Raji (cell line): ENCODE measurements around the gene LIMK2.

Experiments
- POLR2A ChIP-seq: IDR thresholded peaks from 2 replicates; pipeline ENCODE4 v1.6.1; 2011; ENCODE audit warnings: low read depth, low read length, control low read depth; ENCODE audit not compliant: insufficient read depth

LIMK2 gene

DNA sequence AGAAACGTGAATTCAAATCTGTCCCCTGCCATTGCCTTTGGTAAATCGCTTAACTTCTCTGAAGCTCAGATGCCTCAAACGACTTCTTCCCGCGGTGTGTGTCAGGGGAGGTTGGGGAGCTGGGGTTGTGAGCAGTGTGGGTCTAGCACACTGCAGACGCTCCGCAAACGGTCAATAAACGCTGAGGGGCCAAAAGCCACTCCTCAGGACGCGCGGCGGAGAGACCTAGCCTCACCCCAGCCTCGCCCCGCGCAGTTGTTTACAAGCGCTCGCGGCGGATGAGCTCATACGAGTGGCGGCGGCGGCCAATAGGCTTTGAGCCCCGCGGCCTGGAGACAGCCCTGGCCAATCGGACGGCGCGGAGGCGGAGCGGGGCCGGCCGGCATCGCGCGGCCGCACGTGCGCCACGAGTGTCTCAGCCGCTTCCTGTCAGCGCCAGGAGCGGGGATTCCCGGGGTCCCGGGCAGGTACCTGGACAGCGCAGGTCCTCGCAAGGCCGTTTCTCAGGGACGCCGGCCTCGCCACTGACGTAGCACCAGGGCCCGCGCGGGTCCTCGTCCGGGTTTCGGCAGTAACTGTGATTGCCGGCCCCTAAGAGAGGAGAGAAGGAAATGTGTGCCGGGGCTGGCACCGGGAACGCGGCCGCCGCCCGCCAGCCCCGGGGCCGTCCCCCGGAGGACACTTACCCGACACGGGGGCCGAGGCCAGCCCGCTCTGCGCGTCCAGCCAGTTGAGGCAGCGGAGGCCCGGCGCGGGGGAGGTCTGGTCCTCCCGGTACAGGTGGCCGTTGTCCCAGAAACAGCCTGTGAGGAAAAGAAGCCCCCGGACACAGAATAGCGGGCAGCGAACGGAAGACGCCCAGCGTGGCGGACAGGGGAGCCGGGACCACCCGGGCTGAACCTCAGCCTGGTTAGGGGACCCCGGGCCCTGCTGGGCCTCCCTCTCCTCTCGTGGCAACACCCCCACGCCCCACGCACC, 78.7 kb downstream of the LIMK2 start:
- TF ChIP-seq POLR2A: peak; percentile 79

GRCh38 chr22:31291481-31292235, 79.6 kb downstream of the LIMK2 start:
- no peak for TF ChIP-seq POLR2A

GRCh38 chr22:31292236-31292989, 80.3 kb downstream of the LIMK2 start, which contains the start of gene PIK3IP1:
Gene PIK3IP1, minus strand, starts transcription at chr22:31292488. Its CDS starts 144 bp downstream, at chr22:31292344.
- TF ChIP-seq POLR2A: peak; percentile 88

DNA sequence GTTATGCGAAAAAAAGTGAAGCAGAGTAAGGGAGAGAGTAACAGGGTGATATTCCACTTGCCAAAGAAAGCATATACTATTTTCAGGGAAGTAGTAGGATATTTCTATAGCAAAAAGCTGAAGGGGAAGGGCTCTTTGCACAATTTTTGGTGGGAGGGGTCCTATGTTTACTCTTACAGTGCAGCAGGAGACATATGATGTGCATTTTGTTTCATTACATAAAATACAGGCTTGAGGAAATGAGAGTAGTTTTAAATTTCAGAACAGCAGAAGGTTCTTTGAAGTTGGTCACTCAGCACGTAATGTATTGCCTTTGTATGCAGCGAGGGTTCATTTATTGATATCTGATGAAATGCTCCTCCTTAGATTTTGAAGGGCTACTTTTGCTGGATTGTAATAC, 83.3 kb downstream of the LIMK2 start:
- TF ChIP-seq POLR2A: no peak

- TF ChIP-seq POLR2A: no peak
Measured at GRCh38 chr22:31295831-31296657, 83.9 kb downstream of the LIMK2 start.

- no peak for TF ChIP-seq POLR2A
Measured at GRCh38 chr22:31300896-31301295, 88.8 kb downstream of the LIMK2 start.

- no peak for TF ChIP-seq POLR2A
Measured at GRCh38 chr22:31302006-31302405, 89.9 kb downstream of the LIMK2 start.

GRCh38 chr22:31302537-31302936, 90.4 kb downstream of the LIMK2 start:
- TF ChIP-seq POLR2A: no peak

GRCh38 chr22:31305194-31305593, 93.1 kb downstream of the LIMK2 start:
- TF ChIP-seq POLR2A: no peak

GRCh38 chr22:31308181-31308580, 96.1 kb downstream of the LIMK2 start:
- no peak for TF ChIP-seq POLR2A

DNA sequence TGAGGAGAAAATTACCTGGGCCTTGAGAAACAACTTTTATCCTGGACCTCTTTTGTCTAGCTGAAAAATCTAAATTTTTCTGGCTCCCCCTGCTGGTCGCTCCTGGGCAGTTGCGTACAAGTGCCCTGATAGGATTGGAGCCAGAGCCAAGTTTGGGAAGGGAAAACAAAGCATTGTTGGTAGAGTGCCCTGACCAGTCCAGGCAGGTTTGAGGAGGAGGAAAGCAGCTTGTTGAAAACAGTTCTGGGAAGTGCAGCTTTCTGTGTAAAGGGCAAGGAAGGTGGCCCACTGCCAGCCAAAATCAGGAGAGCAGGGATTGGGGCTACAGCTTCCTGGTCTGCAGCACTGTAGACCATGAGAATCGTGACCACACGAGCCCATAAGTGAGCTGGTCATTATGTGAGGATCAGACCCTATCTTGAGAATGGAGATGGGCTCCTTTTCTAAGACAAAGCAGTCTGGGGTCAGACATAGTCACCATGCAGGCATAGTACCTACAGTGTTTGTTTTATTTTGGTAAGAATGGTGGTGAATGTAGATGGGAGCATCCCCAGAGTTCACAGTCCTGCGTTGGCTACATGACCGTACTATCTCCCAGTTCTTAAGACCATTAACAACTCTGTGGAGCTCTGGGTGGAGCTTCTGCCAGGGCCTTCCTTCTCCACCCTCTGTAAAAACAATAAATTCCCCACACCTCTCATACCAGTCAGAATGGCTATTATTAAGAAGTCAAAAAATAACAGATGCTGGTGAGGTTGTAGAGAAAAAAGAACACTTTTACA, 101.5 kb downstream of the LIMK2 start:
- no peak for TF ChIP-seq POLR2A

- TF ChIP-seq POLR2A: no peak
Measured at GRCh38 chr22:31321421-31321820, 109.3 kb downstream of the LIMK2 start.
